ENCODE measurements around the gene ILKAP.

Gene ILKAP

DNA sequence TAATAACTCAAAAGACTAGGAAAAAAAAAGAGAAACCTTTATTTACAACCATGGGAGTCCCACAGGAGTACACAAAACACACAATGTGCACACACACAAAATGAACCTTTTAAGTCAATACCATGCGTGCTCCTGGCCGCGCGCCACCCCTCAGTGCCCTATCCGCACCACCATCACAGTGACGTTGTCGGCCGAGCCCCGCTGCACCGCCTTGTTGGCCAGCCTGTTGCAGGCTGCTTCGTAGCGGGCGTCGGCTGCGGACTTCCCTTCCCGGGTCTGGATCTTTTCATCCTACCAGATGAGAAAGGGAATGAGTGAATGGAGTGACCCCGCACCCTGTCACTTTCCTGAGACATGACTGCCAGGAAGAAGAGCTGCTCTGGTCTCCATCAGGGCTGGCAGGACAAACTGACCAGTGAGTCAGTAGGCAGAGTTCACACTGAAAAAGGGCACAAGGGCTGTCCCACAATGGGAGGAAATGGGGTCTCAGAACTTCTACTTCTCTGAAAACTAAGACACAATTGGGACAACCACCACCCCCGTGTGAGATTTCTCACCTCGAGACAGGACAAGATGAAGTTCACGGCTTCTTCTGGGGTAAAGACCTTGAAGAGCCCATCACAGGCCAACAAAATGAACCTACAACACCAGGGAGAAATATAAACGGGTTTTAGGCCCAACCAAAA, 33.0 kb downstream of the ILKAP start:
- Histone ChIP-seq H3K4ac (ENCODE audit: low read depth, low read length) (no peak overlapping the region), H3K4me2 (ENCODE audit: low read length) (no peak overlapping the region), H2BK5ac (ENCODE audit: low read depth, low read length, poor library complexity) (no peak overlapping the region), H3K36me3 (ENCODE audit: control insufficient read depth in 1 of 2, insufficient read depth in 2 of 2, low read length in 2 of 2) (peaks cover 50 to 62% of the 10 kb centered on the region in 2 experiments), H3K4me1 (ENCODE audit: control insufficient read depth in 1 of 2, insufficient read depth in 2 of 2, low read length in 2 of 2) (peaks cover 5 to 7% of the 10 kb centered on the region in 2 experiments), H3K27ac (ENCODE audit: low read depth, low read length) (peak overlapping the region; percentile 43), H2BK120ac (ENCODE audit: insufficient read depth, low read length, poor library complexity) (no peak overlapping the region), H2AFZ (ENCODE audit: insufficient read depth, low read length, poor library complexity) (no peak overlapping the region), H4K91ac (ENCODE audit: low read depth, low read length) (no peak overlapping the region), H3K79me1 (ENCODE audit: low read length) (peaks cover 1% of the 10 kb centered on the region), H4K12ac (ENCODE audit: low read depth, low read length) (peak overlapping the region; percentile 67), H3K23ac (ENCODE audit: low read length) (no peak overlapping the region), H3K9me3 (ENCODE audit: insufficient read depth, low read depth, low read length) (peaks cover 2% of the 10 kb centered on the region), H3K9ac (ENCODE audit: low read length) (no peak overlapping the region), H2AK5ac (ENCODE audit: low read length) (no peak overlapping the region), H3K79me2 (ENCODE audit: control insufficient read depth, insufficient read depth, low read length, poor library complexity) (no peaks in the 10 kb centered on the region), H3K18ac (ENCODE audit: low read length) (peak overlapping the region; percentile 9), H3K27me3 (ENCODE audit: insufficient read depth, low read length) (no peaks in the 10 kb centered on the region), H3K14ac (ENCODE audit: low read length) (no peak overlapping the region), H4K8ac (ENCODE audit: low read depth, low read length) (no peak overlapping the region), H2BK12ac (ENCODE audit: low read length) (no peak overlapping the region), H3K4me3 (ENCODE audit: low read depth, low read length) (no peak overlapping the region)
- DNase-seq, result no peak
- no CpG with 5 or more reads among the region's 21 CpGs for WGBS (ENCODE audit: extremely low coverage, insufficient coverage, insufficient read length)

DNA sequence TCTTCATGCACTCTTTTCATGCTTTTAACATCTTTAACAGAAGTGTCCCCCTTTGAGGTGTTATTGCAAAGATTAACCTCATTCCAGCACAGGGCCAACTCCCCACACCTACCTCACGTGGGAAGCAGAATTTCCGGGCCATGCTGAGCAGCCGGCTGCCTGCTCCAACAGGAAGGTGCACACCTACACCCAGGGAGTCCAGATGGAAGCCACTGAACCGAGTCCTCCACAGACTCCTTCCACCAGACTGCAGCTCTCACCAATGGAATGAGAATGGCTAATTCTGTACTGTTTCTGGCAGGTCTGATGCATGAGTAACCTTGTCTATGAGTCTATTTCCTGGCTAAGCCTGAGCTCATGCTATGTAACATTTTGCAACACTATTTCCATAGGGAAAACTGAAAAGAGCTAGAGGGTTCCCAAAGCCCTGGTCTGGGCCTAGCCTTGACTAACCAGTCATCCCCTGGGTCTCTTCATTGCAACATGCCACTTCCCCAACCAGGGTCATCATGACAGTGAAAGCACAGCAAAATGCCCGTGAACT, 33.7 kb downstream of the ILKAP start:
- H3K18ac ChIP-seq (ENCODE audit: low read length), result no peak overlapping the region
- no peaks in the 10 kb centered on the region for H3K79me2 ChIP-seq (ENCODE audit: control insufficient read depth, insufficient read depth, low read length, poor library complexity)
- no peak overlapping the region for H3K4me3 ChIP-seq (ENCODE audit: low read depth, low read length)
- no peak overlapping the region for H2BK12ac ChIP-seq (ENCODE audit: low read length)
- H3K9ac ChIP-seq (ENCODE audit: low read length), result no peak overlapping the region
- peaks cover 46 to 56% of the 10 kb centered on the region in 2 experiments for H3K36me3 ChIP-seq (ENCODE audit: control insufficient read depth in 1 of 2, insufficient read depth in 2 of 2, low read length in 2 of 2)
- H3K4me1 ChIP-seq (ENCODE audit: control insufficient read depth in 1 of 2, insufficient read depth in 2 of 2, low read length in 2 of 2), result peaks cover 5 to 7% of the 10 kb centered on the region in 2 experiments
- H3K9me3 ChIP-seq (ENCODE audit: insufficient read depth, low read depth, low read length), result peaks cover 2% of the 10 kb centered on the region
- no peak overlapping the region for H2BK5ac ChIP-seq (ENCODE audit: low read depth, low read length, poor library complexity)
- no peak overlapping the region for H2AK5ac ChIP-seq (ENCODE audit: low read length)
- peaks cover 3% of the 10 kb centered on the region for H3K27me3 ChIP-seq (ENCODE audit: insufficient read depth, low read length)
- no peak overlapping the region for H4K8ac ChIP-seq (ENCODE audit: low read depth, low read length)
- no peak overlapping the region for H4K12ac ChIP-seq (ENCODE audit: low read depth, low read length)
- peaks cover 1% of the 10 kb centered on the region for H3K79me1 ChIP-seq (ENCODE audit: low read length)
- no peak overlapping the region for H4K91ac ChIP-seq (ENCODE audit: low read depth, low read length)
- no peak overlapping the region for H2AFZ ChIP-seq (ENCODE audit: insufficient read depth, low read length, poor library complexity)
- peak overlapping the region; percentile 43 for H3K27ac ChIP-seq (ENCODE audit: low read depth, low read length)
- no peak overlapping the region for H3K4ac ChIP-seq (ENCODE audit: low read depth, low read length)
- WGBS (ENCODE audit: extremely low coverage, insufficient coverage, insufficient read length), result no CpG with 5 or more reads among the region's 5 CpGs
- H3K23ac ChIP-seq (ENCODE audit: low read length), result no peak overlapping the region
- no peak overlapping the region for H3K4me2 ChIP-seq (ENCODE audit: low read length)
- H3K14ac ChIP-seq (ENCODE audit: low read length), result no peak overlapping the region
- no peak overlapping the region for H2BK120ac ChIP-seq (ENCODE audit: insufficient read depth, low read length, poor library complexity)
- peak in 1 of 2 donors; percentile 21 for DNase-seq

DNA sequence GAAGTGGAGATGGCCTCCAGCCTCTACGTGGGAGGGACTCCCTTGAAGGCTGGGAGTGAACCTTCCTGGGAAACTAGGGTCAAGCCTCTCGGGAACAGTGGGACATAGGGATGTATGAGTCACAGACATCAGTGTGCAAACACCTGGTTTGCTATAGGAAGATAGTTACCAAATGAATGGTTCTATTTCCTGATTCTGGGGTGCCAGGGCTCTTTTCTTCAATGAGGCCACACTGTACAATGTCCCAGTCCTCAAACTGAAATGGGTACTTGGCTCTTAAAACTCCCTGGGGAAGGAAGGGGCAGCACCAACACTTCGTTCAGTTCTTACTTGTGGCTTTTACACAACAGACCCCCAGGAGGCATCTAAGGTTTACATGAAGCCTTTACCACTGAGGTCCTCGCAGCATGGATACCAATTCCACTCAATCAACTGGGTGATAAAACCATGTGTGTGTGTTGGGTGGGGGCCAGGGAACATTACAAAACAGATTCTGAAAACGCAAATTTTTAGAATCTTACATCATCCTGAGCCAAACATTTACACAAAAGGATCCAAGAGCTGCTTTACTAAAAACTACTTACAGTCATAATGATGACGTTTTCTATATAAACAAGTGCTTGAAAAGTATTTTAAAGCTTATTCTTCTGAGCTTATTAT, 34.3 kb downstream of the ILKAP start:
- no peak overlapping the region for H2BK120ac ChIP-seq (ENCODE audit: insufficient read depth, low read length, poor library complexity)
- H3K14ac ChIP-seq (ENCODE audit: low read length), result no peak overlapping the region
- no peak overlapping the region for H3K23ac ChIP-seq (ENCODE audit: low read length)
- no peak overlapping the region for H3K9ac ChIP-seq (ENCODE audit: low read length)
- no peak overlapping the region for H2BK12ac ChIP-seq (ENCODE audit: low read length)
- peaks cover 5% of the 10 kb centered on the region for H3K27me3 ChIP-seq (ENCODE audit: insufficient read depth, low read length)
- peaks cover 4% of the 10 kb centered on the region for H3K9me3 ChIP-seq (ENCODE audit: insufficient read depth, low read depth, low read length)
- no peak overlapping the region for H3K18ac ChIP-seq (ENCODE audit: low read length)
- H3K4me3 ChIP-seq (ENCODE audit: low read depth, low read length), result no peak overlapping the region
- no peak overlapping the region for H3K27ac ChIP-seq (ENCODE audit: low read depth, low read length)
- H3K79me1 ChIP-seq (ENCODE audit: low read length), result peaks cover 1% of the 10 kb centered on the region
- no peak overlapping the region for H2AFZ ChIP-seq (ENCODE audit: insufficient read depth, low read length, poor library complexity)
- H4K91ac ChIP-seq (ENCODE audit: low read depth, low read length), result no peak overlapping the region
- no peak overlapping the region for H2AK5ac ChIP-seq (ENCODE audit: low read length)
- no peak overlapping the region for H3K4me2 ChIP-seq (ENCODE audit: low read length)
- H3K4me1 ChIP-seq (ENCODE audit: control insufficient read depth in 1 of 2, insufficient read depth in 2 of 2, low read length in 2 of 2), result peaks cover 5 to 7% of the 10 kb centered on the region in 2 experiments
- no peak overlapping the region for H4K12ac ChIP-seq (ENCODE audit: low read depth, low read length)
- no peak for DNase-seq
- H3K36me3 ChIP-seq (ENCODE audit: control insufficient read depth in 1 of 2, insufficient read depth in 2 of 2, low read length in 2 of 2), result peaks cover 42 to 50% of the 10 kb centered on the region in 2 experiments
- H2BK5ac ChIP-seq (ENCODE audit: low read depth, low read length, poor library complexity), result no peak overlapping the region
- no CpG with 5 or more reads among the region's 6 CpGs for WGBS (ENCODE audit: extremely low coverage, insufficient coverage, insufficient read length)
- H4K8ac ChIP-seq (ENCODE audit: low read depth, low read length), result no peak overlapping the region
- no peaks in the 10 kb centered on the region for H3K79me2 ChIP-seq (ENCODE audit: control insufficient read depth, insufficient read depth, low read length, poor library complexity)
- no peak overlapping the region for H3K4ac ChIP-seq (ENCODE audit: low read depth, low read length)

DNA sequence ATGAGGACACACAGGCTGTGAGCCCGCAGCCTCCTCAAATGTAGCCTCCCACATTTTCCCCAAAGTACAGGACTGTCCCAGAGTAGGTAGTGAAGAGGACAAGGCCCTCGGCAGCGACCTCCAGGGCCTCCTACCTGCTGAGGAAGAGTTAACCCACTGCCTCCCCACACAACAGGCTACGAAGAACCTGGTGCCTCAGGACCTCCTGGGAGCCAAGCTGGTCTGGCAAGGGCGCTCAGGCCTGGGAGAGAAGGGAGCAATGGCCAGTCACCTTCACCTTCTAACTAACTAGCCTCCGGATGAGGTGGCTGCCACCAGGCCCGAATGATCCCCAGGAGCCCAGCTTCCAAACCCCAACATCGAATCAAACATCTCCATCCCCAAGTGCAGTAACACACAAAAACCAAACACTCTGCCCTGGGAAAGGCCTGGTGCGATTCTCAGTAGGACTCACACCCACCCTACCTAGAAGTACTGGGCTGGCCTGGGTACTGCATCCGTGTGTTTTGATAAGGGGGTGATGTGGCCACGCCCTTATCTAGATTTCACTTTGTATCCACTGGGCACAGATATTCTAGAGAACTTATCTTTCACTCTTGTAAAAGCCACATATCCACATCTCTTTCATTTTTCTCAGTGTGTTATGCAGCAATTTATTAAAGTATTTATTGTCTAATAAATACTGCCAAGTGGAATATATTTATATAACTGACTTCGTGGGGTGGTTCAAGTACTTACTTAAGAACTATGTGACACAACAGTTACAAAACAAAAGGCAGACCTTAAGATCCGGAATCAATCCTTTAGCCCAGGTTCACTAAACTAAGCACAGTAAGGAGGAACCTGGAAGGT, 35.1 kb downstream of the ILKAP start:
- H3K18ac ChIP-seq (ENCODE audit: low read length), result no peak overlapping the region
- H3K4me2 ChIP-seq (ENCODE audit: low read length), result no peak overlapping the region
- H3K9me3 ChIP-seq (ENCODE audit: insufficient read depth, low read depth, low read length), result peaks cover 6% of the 10 kb centered on the region
- H3K4me3 ChIP-seq (ENCODE audit: low read depth, low read length), result no peak overlapping the region
- H3K9ac ChIP-seq (ENCODE audit: low read length), result no peak overlapping the region
- H4K91ac ChIP-seq (ENCODE audit: low read depth, low read length), result no peak overlapping the region
- peaks cover 5 to 10% of the 10 kb centered on the region in 2 experiments for H3K4me1 ChIP-seq (ENCODE audit: control insufficient read depth in 1 of 2, insufficient read depth in 2 of 2, low read length in 2 of 2)
- no peak overlapping the region for H4K12ac ChIP-seq (ENCODE audit: low read depth, low read length)
- no peak overlapping the region for H3K14ac ChIP-seq (ENCODE audit: low read length)
- H2BK120ac ChIP-seq (ENCODE audit: insufficient read depth, low read length, poor library complexity), result no peak overlapping the region
- H3K4ac ChIP-seq (ENCODE audit: low read depth, low read length), result no peak overlapping the region
- peaks cover 39 to 48% of the 10 kb centered on the region in 2 experiments for H3K36me3 ChIP-seq (ENCODE audit: control insufficient read depth in 1 of 2, insufficient read depth in 2 of 2, low read length in 2 of 2)
- no peak for DNase-seq
- H3K79me2 ChIP-seq (ENCODE audit: control insufficient read depth, insufficient read depth, low read length, poor library complexity), result no peaks in the 10 kb centered on the region
- H3K79me1 ChIP-seq (ENCODE audit: low read length), result peaks cover 1% of the 10 kb centered on the region
- no peak overlapping the region for H3K23ac ChIP-seq (ENCODE audit: low read length)
- no peak overlapping the region for H2AFZ ChIP-seq (ENCODE audit: insufficient read depth, low read length, poor library complexity)
- H2BK12ac ChIP-seq (ENCODE audit: low read length), result no peak overlapping the region
- WGBS (ENCODE audit: extremely low coverage, insufficient coverage, insufficient read length), result no CpG with 5 or more reads among the region's 13 CpGs
- H2BK5ac ChIP-seq (ENCODE audit: low read depth, low read length, poor library complexity), result no peak overlapping the region
- H3K27me3 ChIP-seq (ENCODE audit: insufficient read depth, low read length), result peaks cover 12% of the 10 kb centered on the region
- H2AK5ac ChIP-seq (ENCODE audit: low read length), result no peak overlapping the region
- H3K27ac ChIP-seq (ENCODE audit: low read depth, low read length), result no peak overlapping the region
- no peak overlapping the region for H4K8ac ChIP-seq (ENCODE audit: low read depth, low read length)

Data from trophoblast cell (in vitro differentiated cells and primary cell).